Measurements from ENCODE around the gene RTP5. TPM values are rescaled to one million over a fixed set of nuclear protein-coding genes. Genes with fewer than 3 reads are reported as not detected.

RTP5 gene
- total RNA-seq, 1 donor from 2014 or later = not detected

DNA sequence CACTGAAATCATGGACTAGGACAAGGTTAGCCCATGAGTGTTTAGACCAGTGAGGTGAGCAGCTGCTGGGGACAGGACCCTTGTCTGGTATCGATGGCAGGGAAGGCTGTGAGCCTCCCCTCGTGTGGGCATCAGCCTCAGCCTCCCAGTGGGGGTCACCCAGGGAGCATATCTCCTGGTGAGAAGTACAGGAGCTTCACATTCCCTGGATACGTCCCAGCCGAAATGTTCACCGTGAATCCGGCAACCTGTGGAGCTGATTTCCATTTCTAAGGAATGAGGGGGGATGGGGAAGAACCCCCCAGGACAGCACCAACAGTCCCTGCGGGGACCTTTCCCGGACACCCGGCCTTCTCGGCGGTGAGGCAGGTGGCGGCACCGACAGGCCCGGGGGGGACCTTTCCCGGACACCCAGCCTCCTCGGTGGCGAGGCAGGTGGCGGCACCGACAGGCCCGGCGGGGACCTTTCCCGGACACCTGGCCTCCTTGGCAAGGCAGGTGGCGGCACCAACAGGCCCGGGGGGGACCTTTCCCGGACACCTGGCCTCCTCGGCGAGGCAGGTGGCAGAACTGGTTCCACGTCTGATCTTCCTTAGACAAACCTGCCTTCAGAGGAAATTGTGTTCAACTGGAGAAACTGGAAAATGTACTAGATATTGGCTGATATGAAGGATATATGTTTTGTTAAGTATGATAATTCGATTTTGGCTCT lies 21.2 kb downstream of the RTP5 start:
- Histone ChIP-seq H3K27ac (ENCODE audit: low read depth, low read length) (no peak overlapping the region), H4K20me1 (ENCODE audit: insufficient read depth, low read length) (peaks cover 3% of the 10 kb centered on the region), H3K27me3 (ENCODE audit: insufficient read depth, low read length) (no peaks in the 10 kb centered on the region), H3K9ac (ENCODE audit: low read length) (no peak overlapping the region), H3K4me3 (ENCODE audit: insufficient read depth, low read depth, low read length) (no peak overlapping the region), H3K4me1 (ENCODE audit: insufficient read depth, low read length) (no peaks in the 10 kb centered on the region), H3K36me3 (ENCODE audit: insufficient read depth, low read length) (no peaks in the 10 kb centered on the region), H2AFZ (ENCODE audit: low read depth, low read length) (no peak overlapping the region), H3K9me3 (ENCODE audit: insufficient read depth, low read depth, low read length) (no peaks in the 10 kb centered on the region), H3K4me2 (ENCODE audit: low read length) (no peak overlapping the region), H3K79me2 (ENCODE audit: insufficient read depth, low read length) (no peaks in the 10 kb centered on the region)
- H3K36me3 Mint-ChIP-seq (ENCODE audit: low read depth, unreplicated experiment) = peaks cover 2% of the 10 kb centered on the region
- no peak overlapping the region for H3K4me3 Mint-ChIP-seq (ENCODE audit: unreplicated experiment)
- peak overlapping the region; percentile 12 for H3K27ac Mint-ChIP-seq (ENCODE audit: unreplicated experiment)
- H3K27me3 Mint-ChIP-seq (ENCODE audit: low read depth, unreplicated experiment) = peaks cover 8% of the 10 kb centered on the region
- TF ChIP-seq, protein P1, sequence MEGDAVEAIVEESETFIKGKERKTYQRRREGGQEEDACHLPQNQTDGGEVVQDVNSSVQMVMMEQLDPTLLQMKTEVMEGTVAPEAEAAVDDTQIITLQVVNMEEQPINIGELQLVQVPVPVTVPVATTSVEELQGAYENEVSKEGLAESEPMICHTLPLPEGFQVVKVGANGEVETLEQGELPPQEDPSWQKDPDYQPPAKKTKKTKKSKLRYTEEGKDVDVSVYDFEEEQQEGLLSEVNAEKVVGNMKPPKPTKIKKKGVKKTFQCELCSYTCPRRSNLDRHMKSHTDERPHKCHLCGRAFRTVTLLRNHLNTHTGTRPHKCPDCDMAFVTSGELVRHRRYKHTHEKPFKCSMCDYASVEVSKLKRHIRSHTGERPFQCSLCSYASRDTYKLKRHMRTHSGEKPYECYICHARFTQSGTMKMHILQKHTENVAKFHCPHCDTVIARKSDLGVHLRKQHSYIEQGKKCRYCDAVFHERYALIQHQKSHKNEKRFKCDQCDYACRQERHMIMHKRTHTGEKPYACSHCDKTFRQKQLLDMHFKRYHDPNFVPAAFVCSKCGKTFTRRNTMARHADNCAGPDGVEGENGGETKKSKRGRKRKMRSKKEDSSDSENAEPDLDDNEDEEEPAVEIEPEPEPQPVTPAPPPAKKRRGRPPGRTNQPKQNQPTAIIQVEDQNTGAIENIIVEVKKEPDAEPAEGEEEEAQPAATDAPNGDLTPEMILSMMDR (IDR thresholded peaks at IDR 0.05; ENCODE audit: insufficient read depth, low read depth, low read length) = no peak
- TF ChIP-seq EZH2 (IDR thresholded peaks at IDR 0.05; ENCODE audit: insufficient read depth, low read length) = no peak
- no peak for DNase-seq (ENCODE audit: low read depth)
- H3K9me3 Mint-ChIP-seq (ENCODE audit: unreplicated experiment) = peaks cover 5% of the 10 kb centered on the region
- FAIRE-seq = no peak
- peaks cover 6% of the 10 kb centered on the region for H3K4me1 Mint-ChIP-seq (ENCODE audit: low read depth, unreplicated experiment)

DNA sequence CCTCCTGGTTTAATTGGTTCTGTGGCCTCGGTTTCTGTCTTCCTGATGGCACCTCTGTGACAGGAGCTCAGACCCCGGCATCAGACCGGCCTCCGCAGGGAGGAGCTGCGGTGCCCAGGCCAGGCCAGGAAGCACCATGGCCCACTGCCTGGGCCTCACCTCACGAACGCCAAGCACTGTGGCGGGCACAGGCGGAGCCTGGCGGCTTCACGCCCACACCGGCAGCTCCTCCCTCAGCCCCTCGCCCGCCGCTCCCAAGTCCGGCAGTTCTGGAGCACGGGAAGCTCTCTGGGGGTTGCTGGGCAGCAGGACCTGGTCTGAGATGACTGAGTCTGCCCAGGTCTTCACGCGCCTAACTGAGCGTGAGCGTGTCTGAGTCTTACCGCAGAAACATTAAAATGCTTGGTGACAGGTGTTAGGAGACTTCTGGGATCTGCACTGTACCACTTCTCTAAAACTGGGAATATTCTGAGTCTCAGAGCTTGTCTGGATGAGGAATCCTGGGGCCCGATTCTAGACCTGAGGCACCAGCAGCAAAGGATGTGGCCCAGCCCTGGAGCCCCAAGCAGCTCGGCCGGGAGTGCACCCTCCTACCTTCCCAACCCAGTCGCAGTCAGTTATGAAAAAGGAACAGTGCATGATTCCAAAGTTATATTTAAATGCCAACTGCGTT lies 21.9 kb downstream of the RTP5 start:
- Histone ChIP-seq H3K27me3 (ENCODE audit: insufficient read depth, low read length) (no peaks in the 10 kb centered on the region), H3K4me3 (ENCODE audit: insufficient read depth, low read depth, low read length) (no peak overlapping the region), H4K20me1 (ENCODE audit: insufficient read depth, low read length) (no peaks in the 10 kb centered on the region), H3K27ac (ENCODE audit: low read depth, low read length) (no peak overlapping the region), H3K9ac (ENCODE audit: low read length) (no peak overlapping the region), H3K4me2 (ENCODE audit: low read length) (no peak overlapping the region), H3K36me3 (ENCODE audit: insufficient read depth, low read length) (no peaks in the 10 kb centered on the region), H3K4me1 (ENCODE audit: insufficient read depth, low read length) (no peaks in the 10 kb centered on the region), H3K9me3 (ENCODE audit: insufficient read depth, low read depth, low read length) (no peaks in the 10 kb centered on the region), H3K79me2 (ENCODE audit: insufficient read depth, low read length) (no peaks in the 10 kb centered on the region), H2AFZ (ENCODE audit: low read depth, low read length) (no peak overlapping the region)
- no peak for TF ChIP-seq EZH2 (IDR thresholded peaks at IDR 0.05; ENCODE audit: insufficient read depth, low read length)
- TF ChIP-seq, protein P1 (IDR thresholded peaks at IDR 0.05; ENCODE audit: insufficient read depth, low read depth, low read length) = no peak
- no peak for FAIRE-seq
- DNase-seq (ENCODE audit: low read depth) = no peak
- Mint-ChIP-seq H3K9me3 (ENCODE audit: unreplicated experiment) (peaks cover 5% of the 10 kb centered on the region), H3K27ac (ENCODE audit: unreplicated experiment) (no peak overlapping the region), H3K36me3 (ENCODE audit: low read depth, unreplicated experiment) (peaks cover 2% of the 10 kb centered on the region), H3K4me3 (ENCODE audit: unreplicated experiment) (no peak overlapping the region), H3K27me3 (ENCODE audit: low read depth, unreplicated experiment) (peaks cover 3% of the 10 kb centered on the region), H3K4me1 (ENCODE audit: low read depth, unreplicated experiment) (peaks cover 9% of the 10 kb centered on the region)

DNA sequence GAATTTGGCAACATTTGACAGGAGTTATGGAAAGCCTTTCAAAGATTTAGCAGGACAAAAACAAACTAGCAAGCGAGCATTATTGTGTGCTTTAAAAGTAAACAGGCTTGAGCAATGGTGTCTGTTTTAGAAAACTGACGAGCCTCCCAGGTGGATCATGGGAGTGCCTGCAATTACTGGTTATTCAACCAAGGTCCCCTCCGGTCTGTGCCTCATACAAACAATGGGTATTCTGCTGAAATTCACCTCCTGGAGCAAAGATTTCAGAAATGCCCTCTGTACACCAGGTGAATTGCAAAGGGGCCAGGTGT lies 22.4 kb downstream of the RTP5 start:
- Histone ChIP-seq H3K4me1 (ENCODE audit: insufficient read depth, low read length) (no peaks in the 10 kb centered on the region), H3K4me2 (ENCODE audit: low read length) (no peak overlapping the region), H3K36me3 (ENCODE audit: insufficient read depth, low read length) (no peaks in the 10 kb centered on the region), H2AFZ (ENCODE audit: low read depth, low read length) (no peak overlapping the region), H3K27ac (ENCODE audit: low read depth, low read length) (no peak overlapping the region), H3K27me3 (ENCODE audit: insufficient read depth, low read length) (no peaks in the 10 kb centered on the region), H3K79me2 (ENCODE audit: insufficient read depth, low read length) (no peaks in the 10 kb centered on the region), H3K9me3 (ENCODE audit: insufficient read depth, low read depth, low read length) (no peaks in the 10 kb centered on the region), H3K4me3 (ENCODE audit: insufficient read depth, low read depth, low read length) (no peak overlapping the region), H4K20me1 (ENCODE audit: insufficient read depth, low read length) (no peaks in the 10 kb centered on the region), H3K9ac (ENCODE audit: low read length) (no peak overlapping the region)
- no peak for FAIRE-seq
- Mint-ChIP-seq H3K27ac (ENCODE audit: unreplicated experiment) (no peak overlapping the region), H3K36me3 (ENCODE audit: low read depth, unreplicated experiment) (peaks cover 2% of the 10 kb centered on the region), H3K4me1 (ENCODE audit: low read depth, unreplicated experiment) (peaks cover 9% of the 10 kb centered on the region), H3K9me3 (ENCODE audit: unreplicated experiment) (peaks cover 5% of the 10 kb centered on the region), H3K4me3 (ENCODE audit: unreplicated experiment) (no peak overlapping the region), H3K27me3 (ENCODE audit: low read depth, unreplicated experiment) (no peaks in the 10 kb centered on the region)
- DNase-seq (ENCODE audit: low read depth) = no peak
- TF ChIP-seq, protein P1 (IDR thresholded peaks at IDR 0.05; ENCODE audit: insufficient read depth, low read depth, low read length) = no peak
- TF ChIP-seq EZH2 (IDR thresholded peaks at IDR 0.05; ENCODE audit: insufficient read depth, low read length) = no peak
